ENCODE data around the gene CLDN12.

CLDN12 gene

DNA sequence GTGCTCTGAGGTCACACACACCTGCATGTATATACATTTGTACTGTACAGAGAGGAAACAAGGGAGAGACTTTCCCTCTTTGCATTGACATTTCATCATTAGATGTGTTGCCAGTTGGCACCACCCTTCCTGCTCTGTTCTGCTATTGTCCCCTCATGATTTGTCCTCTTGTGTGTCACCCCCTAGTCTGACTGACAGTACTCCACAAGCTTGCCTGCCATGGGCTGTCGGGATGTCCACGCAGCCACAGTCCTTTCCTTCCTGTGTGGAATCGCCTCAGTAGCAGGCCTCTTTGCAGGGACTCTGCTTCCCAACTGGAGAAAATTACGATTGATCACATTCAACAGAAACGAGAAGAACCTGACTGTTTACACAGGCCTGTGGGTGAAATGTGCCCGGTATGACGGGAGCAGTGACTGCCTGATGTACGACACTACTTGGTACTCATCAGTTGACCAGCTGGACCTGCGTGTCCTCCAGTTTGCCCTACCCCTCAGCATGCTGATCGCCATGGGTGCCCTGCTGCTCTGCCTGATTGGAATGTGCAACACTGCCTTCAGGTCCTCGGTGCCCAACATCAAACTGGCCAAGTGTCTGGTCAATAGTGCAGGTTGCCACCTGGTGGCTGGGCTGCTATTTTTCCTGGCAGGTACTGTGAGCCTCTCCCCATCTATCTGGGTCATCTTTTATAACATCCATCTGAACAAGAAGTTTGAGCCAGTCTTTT lies 9.4 kb downstream of the CLDN12 start:
- no peak for DNase-seq (ENCODE audit: insufficient read length, low spot score)
- no peak for FAIRE-seq
- TF ChIP-seq POLR2A (IDR thresholded peaks at IDR 0.05; ENCODE audit: low read depth, low read length), result no peak

DNA sequence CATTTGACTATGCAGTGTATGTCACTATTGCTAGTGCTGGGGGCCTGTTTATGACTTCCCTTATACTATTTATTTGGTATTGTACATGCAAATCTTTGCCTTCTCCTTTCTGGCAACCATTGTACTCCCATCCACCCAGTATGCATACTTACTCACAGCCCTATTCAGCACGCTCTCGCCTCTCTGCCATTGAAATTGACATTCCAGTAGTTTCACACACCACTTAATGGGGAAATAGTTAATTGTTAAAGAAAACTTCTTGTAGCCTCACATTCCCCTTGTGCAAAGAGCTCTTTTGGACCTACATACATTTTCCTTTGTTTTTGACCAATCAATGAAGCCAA lies 9.9 kb downstream of the CLDN12 start:
- no peak for TF ChIP-seq POLR2A (IDR thresholded peaks at IDR 0.05; ENCODE audit: low read depth, low read length)
- no peak for FAIRE-seq
- no peak for DNase-seq (ENCODE audit: insufficient read length, low spot score)

DNA sequence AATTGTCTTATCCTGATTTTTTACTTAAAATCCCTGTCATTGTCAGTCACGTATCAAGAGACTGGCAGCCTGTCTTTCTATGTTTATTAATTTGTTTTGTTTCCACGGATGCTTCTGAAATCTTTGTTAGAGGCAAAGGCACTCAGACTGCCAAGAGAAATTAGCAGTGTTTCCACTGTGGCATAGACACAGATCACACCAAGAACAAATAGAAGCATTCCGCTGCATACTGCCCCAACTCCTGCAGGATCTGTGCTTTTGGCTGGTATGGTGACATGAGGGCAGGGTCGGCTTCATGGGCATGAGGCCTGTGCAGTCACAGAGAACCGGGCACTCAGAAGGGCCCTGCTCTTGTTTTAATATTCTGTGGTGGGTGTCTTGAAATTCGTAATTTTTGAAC lies 18.4 kb downstream of the CLDN12 start:
- DNase-seq (ENCODE audit: insufficient read length, low spot score) (no peak), FAIRE-seq (no peak)
- TF ChIP-seq POLR2A (IDR thresholded peaks at IDR 0.05; ENCODE audit: low read depth, low read length), result no peak

DNA sequence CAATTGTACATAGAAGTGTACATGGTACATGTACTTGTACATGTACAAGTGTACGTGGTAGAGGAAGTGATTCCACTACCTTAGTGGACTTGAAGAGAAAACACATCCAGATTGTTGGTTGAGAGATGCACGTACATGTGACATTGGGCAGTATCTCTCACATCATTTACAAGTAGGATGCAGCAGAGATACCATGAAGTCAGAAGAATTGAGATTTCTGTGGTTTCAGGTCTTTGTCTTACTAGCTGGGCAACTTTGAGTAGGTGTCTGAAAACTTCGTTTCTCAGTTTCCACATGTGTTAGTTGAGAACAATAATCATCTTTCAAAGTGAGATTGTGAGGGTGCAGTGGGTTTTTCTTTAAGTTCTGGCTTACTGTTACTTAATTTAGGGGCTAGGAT lies 21.5 kb downstream of the CLDN12 start:
- DNase-seq (ENCODE audit: insufficient read length, low spot score), result no peak
- TF ChIP-seq POLR2A (IDR thresholded peaks at IDR 0.05; ENCODE audit: low read depth, low read length), result no peak
- FAIRE-seq, result no peak

DNA sequence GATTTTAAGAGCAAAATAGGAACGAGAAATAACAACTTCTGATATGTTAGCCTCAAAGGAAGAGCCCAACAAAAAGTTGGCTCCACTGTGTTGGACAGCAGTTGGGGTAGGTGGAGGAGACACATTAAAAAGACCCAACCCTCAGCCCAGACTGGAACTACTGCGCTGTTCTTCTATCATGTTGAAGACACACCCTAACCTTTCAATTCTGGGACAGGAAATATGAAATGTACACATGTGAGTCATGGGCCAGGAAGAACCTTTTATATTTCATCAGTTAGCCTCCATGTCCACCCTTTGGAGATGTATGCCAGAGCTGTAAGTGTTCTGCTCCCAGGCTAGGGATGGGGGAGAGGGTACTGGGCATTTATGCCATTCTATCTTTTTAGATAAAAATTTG lies 22.1 kb downstream of the CLDN12 start:
- no peak for TF ChIP-seq POLR2A (IDR thresholded peaks at IDR 0.05; ENCODE audit: low read depth, low read length)
- DNase-seq (ENCODE audit: insufficient read length, low spot score), result no peak
- FAIRE-seq, result no peak

DNA sequence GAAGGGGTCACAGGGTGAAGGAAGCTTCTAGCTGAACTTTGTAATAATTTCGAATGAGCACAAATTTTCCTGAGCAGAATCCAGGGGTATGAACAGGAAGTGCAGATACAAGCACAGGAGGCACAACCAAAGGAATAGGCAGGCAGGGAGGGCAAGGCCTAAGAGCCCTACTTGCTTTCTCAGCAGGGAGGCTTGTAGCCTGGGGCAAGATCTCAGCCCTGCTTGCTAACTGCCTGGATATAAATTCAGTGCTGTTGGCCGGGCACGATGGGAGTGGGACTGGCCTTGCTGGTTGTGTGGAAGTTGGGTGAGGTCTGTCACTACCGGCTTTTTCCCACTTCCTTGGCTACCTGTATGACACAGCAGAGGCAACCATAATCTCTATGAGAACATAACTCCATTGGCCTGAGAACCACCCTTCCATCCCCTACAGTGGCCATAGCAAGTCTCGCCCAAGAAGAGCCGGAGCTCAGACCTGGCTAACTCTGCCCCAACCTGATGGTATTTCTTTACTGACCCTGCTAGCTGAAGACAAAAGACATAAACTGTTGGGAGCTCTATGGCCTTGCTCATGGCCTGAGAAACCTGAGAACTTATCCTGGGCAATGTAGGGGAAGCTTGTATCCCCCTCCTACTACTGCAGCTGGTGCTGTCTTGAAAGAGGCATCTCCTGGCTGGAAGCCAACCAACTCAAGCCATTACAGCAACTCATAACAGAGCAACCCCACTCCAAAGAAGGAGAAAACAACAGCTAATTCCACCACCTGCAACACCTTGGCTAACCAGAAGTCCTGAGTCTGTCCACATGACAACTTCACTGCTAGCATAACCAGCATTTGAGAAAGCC lies 27.6 kb downstream of the CLDN12 start:
- TF ChIP-seq POLR2A (IDR thresholded peaks at IDR 0.05; ENCODE audit: low read depth, low read length), result no peak
- DNase-seq (ENCODE audit: insufficient read length, low spot score) (no peak), FAIRE-seq (no peak)

DNA sequence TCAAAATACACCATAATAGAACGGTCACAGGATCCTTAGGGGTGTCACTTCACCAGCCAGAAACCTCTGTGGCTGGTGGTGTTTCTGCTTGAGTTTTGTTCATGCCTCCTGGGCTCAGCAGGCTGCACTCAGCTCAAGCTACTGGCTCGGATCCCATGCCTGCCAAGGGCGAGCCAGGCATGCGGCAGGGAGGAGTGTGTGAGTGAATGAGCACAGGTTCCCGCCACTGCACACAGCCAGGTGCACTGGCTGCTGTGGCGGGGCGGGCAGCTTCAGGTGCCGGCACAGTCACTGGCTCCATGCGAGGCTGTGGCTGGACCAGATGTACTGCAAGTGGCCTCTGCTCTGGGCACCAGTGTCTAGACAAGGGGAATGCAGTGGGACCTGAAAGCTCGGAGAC lies 29.5 kb downstream of the CLDN12 start:
- no peak for FAIRE-seq
- no peak for DNase-seq (ENCODE audit: insufficient read length, low spot score)
- TF ChIP-seq POLR2A (IDR thresholded peaks at IDR 0.05; ENCODE audit: low read depth, low read length), result no peak

DNA sequence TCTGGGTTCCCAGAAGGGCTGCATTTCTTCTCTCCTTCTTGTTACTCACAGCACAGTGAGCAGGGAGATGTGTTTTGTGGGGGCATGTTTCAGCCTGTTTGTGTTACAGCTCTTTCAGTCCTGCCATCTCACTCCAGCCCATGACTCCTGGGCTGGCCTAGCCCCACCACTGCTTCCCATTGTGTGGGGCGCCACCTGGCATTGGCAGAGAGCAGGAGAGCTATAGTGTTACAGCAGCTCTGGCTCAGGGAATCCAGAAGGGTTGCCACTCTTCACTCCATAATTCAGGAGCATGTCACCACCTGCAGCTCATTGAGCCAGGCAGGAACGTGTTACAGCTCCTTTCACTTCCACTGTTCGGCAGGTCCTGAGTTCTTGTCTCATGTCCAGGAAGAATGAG lies 30.0 kb downstream of the CLDN12 start:
- no peak for FAIRE-seq
- no peak for DNase-seq (ENCODE audit: insufficient read length, low spot score)
- TF ChIP-seq POLR2A (IDR thresholded peaks at IDR 0.05; ENCODE audit: low read depth, low read length), result no peak

DNA sequence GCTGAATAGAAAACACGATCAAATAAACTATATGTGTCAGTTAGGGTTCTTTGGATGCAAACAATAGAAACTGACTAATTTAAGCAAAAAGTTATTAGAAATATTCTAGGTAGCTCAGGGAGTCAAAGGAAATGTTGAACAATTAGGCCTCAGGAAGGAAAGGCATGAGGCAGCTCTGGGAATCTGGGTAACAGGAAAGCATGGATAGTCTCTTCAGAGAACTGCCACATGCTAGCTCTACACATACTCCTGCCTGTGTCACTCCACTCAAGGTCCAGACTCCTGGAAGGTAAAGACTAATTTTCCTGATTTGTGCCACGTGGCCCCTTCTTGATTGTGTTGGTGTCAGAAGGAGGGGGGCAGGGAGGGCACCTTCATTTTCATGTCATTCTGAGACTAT lies 42.4 kb downstream of the CLDN12 start:
- no peak for FAIRE-seq
- TF ChIP-seq POLR2A (IDR thresholded peaks at IDR 0.05; ENCODE audit: low read depth, low read length), result no peak
- no peak for DNase-seq (ENCODE audit: insufficient read length, low spot score)

DNA sequence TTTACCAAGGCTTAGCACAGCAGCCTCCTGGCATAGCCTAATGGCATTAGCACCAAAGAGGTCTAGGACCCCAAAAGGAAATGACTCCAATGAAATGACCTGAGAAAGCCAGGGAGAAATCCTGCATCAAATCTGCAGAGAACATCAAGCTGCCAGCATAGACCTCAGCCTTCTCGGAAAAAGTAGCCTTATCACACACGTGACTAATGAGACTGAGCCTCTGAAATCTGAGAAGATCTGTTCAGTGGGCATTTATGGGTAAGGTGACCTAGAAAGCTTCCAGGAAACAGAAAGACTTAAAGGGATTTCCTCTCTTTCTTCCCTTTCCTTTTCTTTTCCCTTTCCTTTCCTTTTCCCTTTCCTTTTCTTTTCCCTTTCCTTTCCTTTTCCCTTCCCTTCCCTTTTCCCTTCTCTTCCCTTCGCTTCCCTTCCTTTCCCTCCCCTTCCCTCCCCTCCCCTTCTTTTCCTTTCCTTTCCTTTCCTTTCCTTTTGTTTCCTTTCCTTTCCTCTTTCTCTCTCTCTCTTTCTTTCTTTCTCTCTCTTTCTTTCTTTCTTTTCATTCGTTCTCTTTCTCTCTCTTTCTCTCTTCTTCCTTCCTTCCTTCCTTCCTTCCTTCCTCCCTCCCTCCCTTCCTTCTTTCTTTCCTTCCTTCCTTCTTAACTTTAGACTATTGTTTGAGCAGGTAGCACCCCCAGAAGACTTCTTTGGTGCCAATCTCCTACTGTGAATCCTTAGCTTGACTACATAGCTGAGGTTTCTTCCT lies 43.1 kb downstream of the CLDN12 start:
- DNase-seq (ENCODE audit: insufficient read length, low spot score) (no peak), FAIRE-seq (no peak)

DNA sequence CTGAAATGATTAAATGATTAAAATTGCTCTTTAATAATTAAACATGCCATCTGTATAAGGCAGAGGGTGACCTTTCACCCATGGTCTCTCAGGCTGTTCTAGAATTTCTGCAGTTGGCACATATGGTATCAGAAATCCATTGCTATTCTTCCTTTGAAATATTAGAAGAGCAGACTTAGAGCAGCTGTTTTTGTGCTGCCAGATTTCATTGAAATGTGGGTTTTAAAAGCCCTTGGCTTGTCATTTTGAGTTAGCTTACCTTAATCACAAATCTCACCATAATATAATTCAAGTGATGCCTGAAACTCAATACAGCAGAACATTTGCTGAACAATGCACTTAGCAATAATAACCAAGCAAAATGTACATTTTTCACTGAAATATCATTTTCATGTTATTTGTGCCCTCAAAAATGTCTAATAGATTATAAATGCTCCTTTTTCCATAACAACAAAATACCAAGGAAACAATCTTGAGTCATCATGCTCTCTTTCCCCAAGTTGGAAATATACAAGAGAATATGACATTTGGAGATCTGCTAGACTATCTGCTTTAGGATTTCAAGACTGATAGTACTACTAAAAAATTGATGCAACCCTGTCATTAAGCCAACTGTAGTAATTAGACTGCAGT lies 50.1 kb downstream of the CLDN12 start:
- TF ChIP-seq POLR2A (IDR thresholded peaks at IDR 0.05; ENCODE audit: low read depth, low read length), result no peak
- FAIRE-seq (no peak), DNase-seq (ENCODE audit: insufficient read length, low spot score) (no peak)

More for the DNA sequence above, 43.1 kb downstream of the CLDN12 start:
- TF ChIP-seq POLR2A (IDR thresholded peaks at IDR 0.05; ENCODE audit: low read depth, low read length), result no peak

DNA sequence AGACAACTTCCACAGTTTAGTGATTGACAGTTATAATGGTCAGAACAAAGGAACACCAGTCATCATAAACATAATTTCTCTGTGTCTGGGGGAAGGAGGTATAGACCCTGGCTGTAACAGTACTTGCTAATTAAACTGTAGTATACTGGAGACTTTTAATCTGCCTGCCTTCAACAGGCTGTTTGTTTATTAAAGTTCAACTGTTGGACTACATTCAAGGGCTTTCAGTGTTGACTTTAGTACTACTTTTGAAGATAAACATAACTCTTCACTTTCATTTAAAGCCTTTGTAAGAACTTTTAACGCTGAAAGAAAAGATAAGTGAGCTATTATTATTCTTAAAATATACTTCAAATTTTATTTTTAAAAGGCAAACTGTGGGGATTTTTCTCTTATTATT lies 50.7 kb downstream of the CLDN12 start:
- TF ChIP-seq POLR2A (IDR thresholded peaks at IDR 0.05; ENCODE audit: low read depth, low read length), result no peak
- DNase-seq (ENCODE audit: insufficient read length, low spot score), result no peak
- FAIRE-seq, result no peak

DNA sequence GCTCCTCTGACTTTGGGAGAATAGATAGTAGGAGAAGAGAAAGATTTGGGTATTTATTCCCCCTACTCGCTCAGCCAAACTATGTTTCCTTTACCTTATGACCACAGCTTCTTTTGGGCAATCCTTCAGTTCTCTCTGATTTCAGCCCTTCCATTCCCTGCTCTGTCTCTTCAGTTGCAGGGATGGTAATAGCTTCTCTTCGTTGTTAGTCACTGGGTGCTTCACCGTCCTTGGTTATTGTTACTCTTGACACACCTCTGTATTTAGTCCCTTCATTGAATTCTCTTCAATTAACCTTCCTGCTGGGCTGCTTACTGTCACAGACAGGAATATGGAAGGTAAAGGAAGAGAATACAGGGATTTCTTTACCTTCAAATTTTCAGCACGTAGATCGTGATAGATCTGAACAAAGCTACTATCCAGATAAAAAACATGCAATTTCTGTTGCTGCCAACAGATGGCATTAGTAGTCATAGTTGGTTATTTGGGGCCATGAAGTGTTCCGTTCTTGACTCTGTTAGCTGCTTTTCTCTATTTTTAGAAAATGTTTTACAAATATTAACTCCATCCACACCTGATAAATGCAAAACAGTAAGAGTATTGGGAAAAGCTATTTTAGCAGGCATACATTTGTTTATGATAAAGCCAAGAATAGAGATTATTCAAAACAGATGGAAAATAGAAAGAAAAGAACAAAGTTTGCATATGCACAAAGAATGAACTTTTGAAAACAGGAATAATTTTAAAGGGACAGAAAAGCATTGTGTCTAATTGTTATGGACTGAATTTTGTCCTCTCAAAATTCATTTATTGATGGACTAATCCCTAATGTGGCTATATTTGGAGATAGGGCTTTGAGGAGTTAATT lies 52.1 kb downstream of the CLDN12 start:
- peak; percentile 6 for DNase-seq (ENCODE audit: insufficient read length, low spot score)
- FAIRE-seq, result peak; percentile 84
- no peak for TF ChIP-seq POLR2A (IDR thresholded peaks at IDR 0.05; ENCODE audit: low read depth, low read length)

Measured in H54 (cell line).